GM21515 (cell line): ENCODE results near the gene LRRC7.

Experiments
- ATAC-seq: cut with Tn5 transposase; IDR thresholded peaks from one replicate; pipeline ENCODE4 v1.9.1; 2021; ENCODE audit not compliant: unreplicated experiment

LRRC7 gene

GRCh38 chr1:69587391-69587790, 19.7 kb downstream of the LRRC7 start:
- ATAC-seq = no peak

GRCh38 chr1:69589799-69590198, 22.1 kb downstream of the LRRC7 start:
- no peak for ATAC-seq

- no peak for ATAC-seq
These were observed 24.6 kb downstream of the LRRC7 start for GRCh38 chr1:69592341-69592740.

GRCh38 chr1:69595486-69595885, 27.8 kb downstream of the LRRC7 start:
- no peak for ATAC-seq

GRCh38 chr1:69611316-69611715, 43.6 kb downstream of the LRRC7 start:
- ATAC-seq = no peak

GRCh38 chr1:69613414-69613813, 45.7 kb downstream of the LRRC7 start:
- no peak for ATAC-seq

GRCh38 chr1:69638673-69639072, 71.0 kb downstream of the LRRC7 start:
- ATAC-seq = no peak

- ATAC-seq = no peak
These were observed 71.4 kb downstream of the LRRC7 start for GRCh38 chr1:69639159-69639558.

- no peak for ATAC-seq
These were observed 75.5 kb downstream of the LRRC7 start for GRCh38 chr1:69643266-69643665.

GRCh38 chr1:69645477-69645876, 77.8 kb downstream of the LRRC7 start:
- ATAC-seq = no peak

GRCh38 chr1:69648486-69648885, 80.8 kb downstream of the LRRC7 start:
- ATAC-seq = no peak

- no peak for ATAC-seq
These were observed 81.8 kb downstream of the LRRC7 start for GRCh38 chr1:69649383-69649990.

GRCh38 chr1:69650779-69651178, 83.1 kb downstream of the LRRC7 start:
- ATAC-seq = no peak

GRCh38 chr1:69651656-69652055, 83.9 kb downstream of the LRRC7 start:
- no peak for ATAC-seq

- no peak for ATAC-seq
These were observed 90.2 kb downstream of the LRRC7 start for GRCh38 chr1:69657971-69658370.

GRCh38 chr1:69661686-69662085, 94.0 kb downstream of the LRRC7 start:
- no peak for ATAC-seq

- no peak for ATAC-seq
These were observed 94.6 kb downstream of the LRRC7 start for GRCh38 chr1:69662321-69662720.

- no peak for ATAC-seq
These were observed 103.8 kb downstream of the LRRC7 start for GRCh38 chr1:69671363-69672010.

GRCh38 chr1:69673321-69673720, 105.6 kb downstream of the LRRC7 start:
- ATAC-seq = no peak

- ATAC-seq = no peak
These were observed 112.2 kb downstream of the LRRC7 start for GRCh38 chr1:69679965-69680364.

GRCh38 chr1:69686367-69686984, 118.8 kb downstream of the LRRC7 start:
- ATAC-seq = no peak

GRCh38 chr1:69688193-69688592, 120.5 kb downstream of the LRRC7 start:
- no peak for ATAC-seq

- ATAC-seq = no peak
These were observed 123.5 kb downstream of the LRRC7 start for GRCh38 chr1:69691179-69691578.
